ENCODE results near the gene LRMDA. TPM values are rescaled to one million over a fixed set of nuclear protein-coding genes. Genes with fewer than 3 reads are reported as not detected.

Gene LRMDA
- total and polyA plus RNA-seq, 4 donors, result 12.1 to 40.8 (median 21.6) TPM

- Histone ChIP-seq H3K9ac (ENCODE audit: insufficient read depth in 1 of 2, low read length in 2 of 2) (no peak overlapping the region), H3K9me3 (ENCODE audit: control insufficient read depth in 4 of 4, insufficient read depth in 3 of 4, low read length in 3 of 4) (no peaks in the 10 kb centered on the region), H3K4me1 (ENCODE audit: control insufficient read depth in 5 of 5, insufficient read depth in 5 of 5, low read length in 5 of 5) (peaks cover 3 to 61% (median 31%) of the 10 kb centered on the region in 5 donors), H3K36me3 (ENCODE audit: control insufficient read depth in 4 of 4, insufficient read depth in 4 of 4, low read length in 4 of 4) (no peaks in the 10 kb centered on the region), H3K4me3 (no peak overlapping the region), H3K27me3 (ENCODE audit: control insufficient read depth in 3 of 3, insufficient read depth in 3 of 3, low read length in 2 of 3) (no peaks in the 10 kb centered on the region), H3K27ac (ENCODE audit: low read depth in 1 of 2, low read length in 1 of 2) (no peak overlapping the region)
- DNase-seq (peak in 1 of 3 donors; percentile 51), ATAC-seq (ENCODE audit: insufficient read depth, low FRiP score) (no peak)
- TF ChIP-seq CTCF (IDR thresholded peaks at IDR 0.05; ENCODE audit: control extremely low read depth, extremely low read depth), result no peak
- 44 to 58% methylated on average over 3 of the region's 3 CpGs for WGBS, 2 donors
Measured at GRCh38 chr10:76301950-76302349, 870.5 kb downstream of the LRMDA start.

- DNase-seq (no peak), ATAC-seq (ENCODE audit: insufficient read depth, low FRiP score) (no peak)
- TF ChIP-seq CTCF (IDR thresholded peaks at IDR 0.05; ENCODE audit: control extremely low read depth, extremely low read depth), result no peak
- H3K9me3 ChIP-seq (ENCODE audit: control insufficient read depth in 4 of 4, insufficient read depth in 3 of 4, low read length in 3 of 4), result no peaks in the 10 kb centered on the region
- no peaks in the 10 kb centered on the region for H3K36me3 ChIP-seq (ENCODE audit: control insufficient read depth in 4 of 4, insufficient read depth in 4 of 4, low read length in 4 of 4)
- no peak overlapping the region for H3K27ac ChIP-seq (ENCODE audit: low read depth in 1 of 2, low read length in 1 of 2)
- no peak overlapping the region for H3K4me3 ChIP-seq
- peaks cover 3 to 55% (median 31%) of the 10 kb centered on the region in 5 donors for H3K4me1 ChIP-seq (ENCODE audit: control insufficient read depth in 5 of 5, insufficient read depth in 5 of 5, low read length in 5 of 5)
- no peak overlapping the region for H3K9ac ChIP-seq (ENCODE audit: insufficient read depth in 1 of 2, low read length in 2 of 2)
- 85 to 96% methylated on average over 1 of the region's 1 CpG for WGBS, 2 donors
- H3K27me3 ChIP-seq (ENCODE audit: control insufficient read depth in 3 of 3, insufficient read depth in 3 of 3, low read length in 2 of 3), result no peaks in the 10 kb centered on the region
Measured at GRCh38 chr10:76302481-76302880, 871.1 kb downstream of the LRMDA start.

GRCh38 chr10:76302961-76303630, 871.7 kb downstream of the LRMDA start:
- H3K27me3 ChIP-seq (ENCODE audit: control insufficient read depth in 3 of 3, insufficient read depth in 3 of 3, low read length in 2 of 3), result no peaks in the 10 kb centered on the region
- H3K36me3 ChIP-seq (ENCODE audit: control insufficient read depth in 4 of 4, insufficient read depth in 4 of 4, low read length in 4 of 4), result no peaks in the 10 kb centered on the region
- WGBS, 2 donors, result 42 to 71% methylated on average over 8 of the region's 8 CpGs
- H3K9ac ChIP-seq (ENCODE audit: insufficient read depth in 1 of 2, low read length in 2 of 2), result no peak overlapping the region
- TF ChIP-seq CTCF (IDR thresholded peaks at IDR 0.05; ENCODE audit: control extremely low read depth, extremely low read depth), result no peak
- no peaks in the 10 kb centered on the region for H3K9me3 ChIP-seq (ENCODE audit: control insufficient read depth in 4 of 4, insufficient read depth in 3 of 4, low read length in 3 of 4)
- no peak overlapping the region for H3K4me3 ChIP-seq
- peak; percentile 57 to 92 (median 91) for DNase-seq
- peaks cover 3 to 50% (median 27%) of the 10 kb centered on the region in 5 donors for H3K4me1 ChIP-seq (ENCODE audit: control insufficient read depth in 5 of 5, insufficient read depth in 5 of 5, low read length in 5 of 5)
- no peak overlapping the region for H3K27ac ChIP-seq (ENCODE audit: low read depth in 1 of 2, low read length in 1 of 2)
- ATAC-seq (ENCODE audit: insufficient read depth, low FRiP score), result no peak

Measured in lung (tissue), 12 donors.